Jurkat, Clone E6-1 (cell line): Measurements from ENCODE around the gene EFCAB8.
"Not testable (repeated sequence)": the region's sequence is repeated elsewhere in the genome, so short reads cannot be mapped to it uniquely, and the experiment has no call there.

Experiments
- DNase-seq: peaks from one replicate; pipeline ENCODE4 v3.0.0-alpha.2; 2011; ENCODE audit warnings: low read depth, low spot score
- H3K4me3 ChIP-seq: 2 replicates; pipeline ENCODE4 v1.5.1; 2011; ENCODE audit warnings: mild to moderate bottlenecking, low read length, control low read depth, moderate library complexity

The EFCAB8 gene

DNA sequence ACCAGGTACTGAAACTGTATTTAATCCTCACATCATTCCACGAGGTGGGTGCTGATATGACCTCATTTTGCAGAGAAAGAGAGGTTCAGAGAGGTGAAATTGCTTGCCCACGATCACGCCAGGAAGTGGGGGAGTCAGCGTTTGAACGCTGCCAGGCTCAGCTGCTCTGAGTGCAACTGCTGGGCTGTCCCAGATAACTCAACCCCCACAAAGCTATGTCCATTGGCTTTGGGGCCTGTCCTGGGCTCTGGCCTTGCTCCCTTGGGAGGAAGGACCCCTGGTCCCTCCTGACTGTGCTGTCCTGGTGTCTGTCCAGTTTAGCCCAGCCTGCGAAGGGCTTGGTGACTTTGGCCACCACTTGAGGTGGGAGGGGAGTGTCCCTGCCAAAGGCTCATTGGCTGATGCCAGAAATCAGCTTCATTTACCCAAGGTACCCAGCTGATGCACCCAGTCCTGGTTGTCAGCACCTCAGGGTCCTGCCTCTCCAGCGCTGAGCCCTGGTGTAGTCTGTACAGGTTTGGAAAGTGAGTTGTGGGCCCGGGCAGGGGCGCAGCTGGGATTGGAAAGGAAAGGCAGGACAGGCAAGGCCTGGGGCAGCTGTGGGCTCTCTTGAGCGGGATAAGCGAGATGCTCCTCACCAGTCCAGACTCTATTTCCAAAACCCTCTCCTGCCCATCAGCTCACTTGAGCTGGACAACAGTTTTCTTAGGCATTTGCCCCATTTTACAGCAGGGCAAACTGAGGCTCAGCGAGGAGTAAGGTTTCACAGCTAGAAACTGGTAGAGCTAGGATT lies 107.1 kb downstream of the EFCAB8 start:
- H3K4me3 ChIP-seq: no peak overlapping the region
- DNase-seq: no peak

DNA sequence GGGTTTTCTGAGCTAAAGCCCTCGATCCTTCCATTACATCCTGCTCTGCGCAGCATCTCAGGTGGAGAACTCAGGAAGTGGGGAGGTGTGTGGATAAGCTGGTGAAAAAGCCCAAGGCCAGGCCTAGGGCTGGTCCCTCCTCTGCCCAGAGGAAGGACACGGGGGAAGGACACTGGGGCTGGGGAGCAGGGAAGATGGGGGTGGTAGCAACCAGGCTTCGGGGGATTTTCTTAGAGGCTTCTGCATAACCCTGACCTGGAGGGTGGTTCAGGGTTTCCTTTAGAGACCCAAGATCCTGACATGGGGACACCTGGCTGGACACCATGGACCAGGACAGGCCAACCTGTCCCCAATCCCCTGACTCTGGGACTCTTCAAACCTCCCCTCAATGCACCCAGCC lies 107.7 kb downstream of the EFCAB8 start:
- no peak overlapping the region for H3K4me3 ChIP-seq
- no peak for DNase-seq

DNA sequence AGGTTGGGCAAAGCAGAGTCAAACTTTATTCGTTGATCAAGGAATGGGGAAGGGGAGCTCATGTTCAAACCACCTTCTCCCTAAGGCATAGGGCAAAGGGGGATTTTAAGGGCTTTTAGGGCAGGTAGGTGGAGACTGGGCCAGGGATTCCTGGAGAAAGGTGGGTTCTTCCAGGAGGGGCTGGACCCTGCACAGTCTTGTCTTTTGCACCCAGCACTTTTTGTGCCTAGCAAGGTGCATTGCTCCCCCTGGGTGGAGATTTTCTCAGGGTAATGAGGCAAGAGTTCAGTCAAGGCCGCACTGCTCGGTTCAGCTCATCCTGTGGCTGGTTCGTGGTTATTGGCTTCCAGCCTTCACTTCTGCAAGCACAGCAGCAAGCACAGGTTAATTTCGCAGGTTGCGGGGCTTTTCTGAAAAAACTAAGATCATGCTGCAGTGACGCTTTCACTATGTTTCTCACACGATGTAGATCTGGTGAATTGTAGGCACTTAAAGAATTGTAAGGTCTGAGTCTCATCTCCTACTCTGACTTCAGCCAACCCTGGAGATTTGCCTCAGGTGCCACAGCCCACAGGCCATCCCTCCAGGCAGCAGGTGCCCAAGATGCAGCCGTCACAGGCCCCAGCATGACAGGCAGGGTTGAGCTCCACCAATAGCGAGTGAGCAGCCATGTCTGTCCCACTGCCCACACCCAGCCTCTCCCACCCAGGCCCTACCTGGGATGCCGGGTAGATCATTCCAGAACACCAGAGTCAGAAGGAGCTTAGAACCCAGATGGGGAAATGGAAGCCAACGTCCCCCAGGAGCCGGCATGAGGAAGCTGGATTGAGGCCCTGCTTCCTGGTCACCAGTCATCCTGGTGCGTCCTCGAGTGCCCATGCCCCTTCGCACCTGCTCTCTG lies 108.4 kb downstream of the EFCAB8 start:
- H3K4me3 ChIP-seq: no peak overlapping the region
- DNase-seq: peak; percentile 73

DNA sequence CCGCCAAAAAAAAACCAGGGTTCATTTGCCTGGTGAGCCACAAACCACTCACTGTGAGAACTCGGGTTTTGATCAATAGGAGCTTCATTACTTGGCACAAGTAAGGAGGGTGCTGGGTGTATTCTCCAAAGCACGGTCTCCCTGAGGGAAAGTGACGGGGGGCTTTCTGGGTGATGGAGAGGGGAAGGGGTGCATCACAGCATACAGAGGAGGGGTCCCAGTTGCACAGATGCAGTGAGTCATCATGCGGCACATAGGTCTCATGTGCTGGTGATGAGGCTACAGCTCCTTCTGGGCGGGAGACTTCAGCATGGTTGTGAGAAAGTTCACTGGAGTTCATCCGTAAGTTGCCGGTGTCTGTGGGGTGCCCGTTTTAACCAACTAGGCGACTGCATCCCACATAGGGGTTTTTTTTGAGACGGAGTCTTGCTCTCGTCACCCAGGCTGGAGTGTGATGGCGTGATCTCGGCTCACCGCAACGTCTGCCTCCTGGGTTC lies 109.3 kb downstream of the EFCAB8 start:
- DNase-seq: no peak

DNA sequence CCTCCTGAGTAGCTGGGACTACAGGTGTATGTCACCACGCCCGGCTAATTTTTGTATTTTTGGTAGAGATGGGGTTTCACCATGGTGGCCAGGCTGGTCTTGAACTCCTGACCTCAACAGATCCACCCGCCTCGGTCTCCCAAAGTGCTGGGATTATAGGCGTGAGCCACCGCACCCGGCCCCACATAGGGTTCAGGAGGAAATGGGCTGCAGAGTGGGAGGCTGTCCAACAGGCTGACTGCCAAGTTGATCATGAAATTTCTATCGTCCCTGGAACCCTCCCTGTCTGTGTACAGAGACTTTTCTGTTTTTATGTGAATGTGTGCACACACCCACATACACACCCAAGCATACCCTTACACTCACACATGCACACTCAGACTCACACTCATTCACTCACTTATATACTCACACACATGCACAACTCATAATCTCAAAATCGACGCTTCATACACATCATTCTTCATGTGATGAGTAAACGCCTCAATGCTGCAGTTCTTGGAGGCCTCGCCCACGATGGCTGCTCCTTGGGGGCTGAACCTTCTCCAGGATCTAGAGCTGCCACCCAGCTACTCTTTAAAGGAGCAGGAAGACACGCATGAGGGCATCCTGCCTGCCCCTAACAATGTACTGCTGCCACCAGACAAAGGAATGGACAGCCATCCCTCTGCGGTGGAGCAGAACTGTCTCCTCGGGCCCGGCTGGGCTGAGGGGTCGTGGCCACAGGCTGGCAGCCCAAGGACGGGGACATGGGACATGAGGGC lies 109.9 kb downstream of the EFCAB8 start:
- no peak for DNase-seq

More for the DNA sequence above, 109.3 kb downstream of the EFCAB8 start:
- H3K4me3 ChIP-seq: no peak overlapping the region

DNA sequence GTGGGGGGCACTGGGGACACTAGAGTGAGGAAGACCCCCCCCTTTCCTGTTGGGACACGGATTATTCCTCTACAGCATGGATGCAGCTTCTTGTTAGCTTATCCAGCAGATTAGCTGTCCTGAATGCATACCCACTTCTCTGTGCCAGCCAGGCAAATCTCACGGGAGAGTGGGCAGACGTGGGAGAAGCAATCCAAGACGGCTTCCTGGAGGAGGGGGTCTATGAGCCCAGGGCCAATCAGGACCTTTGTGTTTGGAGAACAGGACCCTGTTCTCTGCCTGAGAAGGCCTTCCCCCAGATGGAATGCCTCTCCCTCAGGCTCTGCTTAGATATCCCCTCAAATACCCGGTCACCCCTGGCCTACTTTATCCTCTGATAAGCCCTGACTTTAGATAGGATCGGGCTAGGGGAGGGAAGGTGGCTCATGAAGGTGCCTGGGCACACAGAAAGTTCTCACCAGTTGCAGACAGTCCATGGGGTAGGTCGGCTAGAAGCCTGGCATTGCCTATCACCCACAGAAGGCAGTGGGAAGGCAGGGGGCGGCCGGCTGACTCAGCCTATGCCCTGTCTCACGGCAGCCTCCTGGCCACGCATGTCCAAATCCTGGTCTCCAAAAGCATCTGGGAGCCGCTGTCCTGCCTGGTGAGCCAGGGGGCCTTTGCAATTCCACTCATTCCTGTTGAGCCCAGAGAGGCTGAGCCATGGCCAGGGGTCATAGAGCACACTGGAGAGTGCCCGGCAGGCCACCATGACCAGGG lies 110.8 kb downstream of the EFCAB8 start:
- DNase-seq: no peak
- no peak overlapping the region for H3K4me3 ChIP-seq

More for the DNA sequence above, 109.9 kb downstream of the EFCAB8 start:
- no peak overlapping the region for H3K4me3 ChIP-seq

DNA sequence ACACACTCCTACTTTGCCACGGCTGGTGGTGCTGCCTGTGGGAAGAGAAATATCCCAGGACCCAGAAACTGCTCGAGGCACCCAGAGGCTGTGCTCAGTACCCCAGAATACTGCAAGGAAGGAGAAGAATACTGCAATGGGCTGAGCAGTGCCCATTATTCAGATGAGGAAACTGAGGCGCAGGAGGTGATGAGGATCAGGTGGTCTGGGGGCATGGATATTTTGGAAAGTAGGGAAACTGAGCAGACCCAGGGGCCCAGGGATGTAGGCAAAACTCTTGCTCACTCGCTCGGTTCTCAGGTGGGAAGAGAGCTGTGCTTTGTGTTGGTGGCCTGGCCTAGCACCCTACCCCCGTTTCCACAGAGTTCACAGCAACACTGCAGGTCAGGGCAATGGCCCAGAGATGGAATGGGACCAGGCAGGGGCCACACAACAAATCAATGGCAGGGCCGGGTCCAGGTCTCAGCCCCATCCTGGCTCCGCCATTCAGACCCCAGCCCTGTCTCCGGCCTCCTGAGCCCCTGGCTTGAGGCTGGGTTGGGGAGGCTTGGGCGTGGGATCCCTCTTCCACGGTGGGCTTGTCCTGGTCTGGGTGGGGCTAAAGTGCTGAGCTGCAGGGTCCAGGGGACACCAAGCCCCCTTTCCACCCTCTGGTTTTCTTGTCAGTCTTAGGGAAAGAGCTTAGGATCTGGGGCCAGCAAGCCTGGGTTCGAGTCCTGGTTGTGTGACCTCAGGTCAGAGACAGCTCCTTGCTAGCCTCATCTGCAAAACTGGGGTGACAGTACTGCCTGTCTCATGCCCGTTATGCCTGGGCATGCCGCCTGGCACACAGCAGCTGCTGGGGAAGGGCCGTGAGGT lies 111.6 kb downstream of the EFCAB8 start:
- H3K4me3 ChIP-seq: no peak overlapping the region
- DNase-seq: no peak

DNA sequence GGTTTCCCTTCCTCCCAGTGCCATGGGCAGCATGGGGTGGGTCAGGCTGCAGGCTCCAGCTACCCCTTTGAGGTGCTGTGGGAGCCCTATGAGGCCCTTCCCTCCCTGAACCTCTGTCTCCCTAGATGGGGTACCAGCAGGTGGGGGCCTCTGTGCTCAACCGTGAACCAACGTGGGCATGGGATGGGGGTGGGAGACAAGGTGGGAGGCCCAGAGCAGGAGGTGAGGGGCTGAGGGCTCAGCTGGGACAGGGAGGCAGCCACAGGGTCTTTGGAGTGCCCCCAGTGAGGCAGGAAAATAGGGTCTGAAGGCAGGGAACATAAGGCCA lies 112.2 kb downstream of the EFCAB8 start:
- no peak overlapping the region for H3K4me3 ChIP-seq
- DNase-seq: no peak

DNA sequence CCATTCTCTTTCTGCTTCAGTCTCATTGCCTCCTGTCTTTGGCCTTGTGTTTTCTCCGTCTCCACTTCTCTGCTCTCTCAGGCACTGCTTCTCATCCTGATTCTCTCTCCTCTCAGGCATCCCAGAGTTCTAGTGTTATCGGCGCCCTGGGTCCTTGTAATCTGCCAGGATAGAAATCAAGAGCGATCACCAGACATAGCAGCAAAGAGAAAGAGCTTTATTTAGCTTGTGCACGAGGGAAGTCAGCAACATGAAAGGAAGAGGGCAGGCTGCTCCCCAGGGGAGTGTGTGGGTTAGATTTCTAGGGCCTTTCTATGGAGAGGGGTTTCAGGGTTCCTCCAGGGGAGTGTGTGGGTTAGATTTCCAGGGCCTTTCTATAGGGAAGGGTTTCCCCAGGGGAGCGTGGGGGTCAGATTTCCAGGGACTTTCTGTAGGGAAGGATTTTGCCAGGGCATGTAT lies 113.0 kb downstream of the EFCAB8 start:
- DNase-seq: peak; percentile 60
- H3K4me3 ChIP-seq: peak overlapping the region; percentile 74

DNA sequence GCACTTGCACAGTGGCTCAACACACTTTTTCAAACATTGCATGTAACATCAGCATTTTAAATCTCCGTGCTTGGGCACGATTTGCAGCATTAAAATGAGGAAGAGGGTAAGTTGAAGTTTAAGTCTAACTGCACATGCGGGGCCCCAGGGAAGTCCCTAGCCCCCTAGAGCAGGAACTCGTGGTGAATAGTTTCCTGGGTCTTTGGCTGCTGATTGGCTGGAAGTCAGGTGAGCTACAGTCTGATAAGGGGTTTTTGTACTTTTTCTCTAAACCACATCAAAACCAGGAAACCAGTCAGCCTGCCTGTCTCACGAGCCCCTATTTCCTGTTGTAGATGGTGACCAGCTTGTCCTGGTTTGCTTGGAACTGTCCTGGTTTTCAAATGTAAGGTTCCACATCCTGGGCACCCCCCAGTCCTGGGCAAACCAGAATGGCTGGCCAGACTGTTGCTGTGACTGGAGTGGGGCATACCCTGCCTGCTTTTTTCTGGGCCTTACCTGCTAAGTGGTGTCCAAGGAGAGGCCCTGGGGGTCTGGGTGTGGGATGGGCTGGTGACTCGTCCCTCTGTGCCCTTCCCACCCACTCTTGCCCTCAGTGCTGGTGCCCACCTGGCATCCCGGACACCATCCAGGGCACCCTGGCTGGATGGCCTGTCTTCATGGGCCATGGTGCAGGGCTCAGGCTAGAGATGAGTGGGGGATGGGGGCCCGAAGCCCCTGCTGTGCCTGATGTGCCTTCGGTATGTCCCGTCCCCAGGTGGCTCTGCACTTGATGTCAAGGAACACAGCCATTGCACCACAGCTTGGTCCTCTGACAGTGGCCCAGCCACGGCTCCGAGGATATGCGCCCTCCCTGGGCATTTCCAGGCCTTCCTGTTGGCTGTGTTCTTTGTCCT lies 113.7 kb downstream of the EFCAB8 start:
- peak overlapping the region; percentile 74 for H3K4me3 ChIP-seq
- peak; percentile 99 for DNase-seq

DNA sequence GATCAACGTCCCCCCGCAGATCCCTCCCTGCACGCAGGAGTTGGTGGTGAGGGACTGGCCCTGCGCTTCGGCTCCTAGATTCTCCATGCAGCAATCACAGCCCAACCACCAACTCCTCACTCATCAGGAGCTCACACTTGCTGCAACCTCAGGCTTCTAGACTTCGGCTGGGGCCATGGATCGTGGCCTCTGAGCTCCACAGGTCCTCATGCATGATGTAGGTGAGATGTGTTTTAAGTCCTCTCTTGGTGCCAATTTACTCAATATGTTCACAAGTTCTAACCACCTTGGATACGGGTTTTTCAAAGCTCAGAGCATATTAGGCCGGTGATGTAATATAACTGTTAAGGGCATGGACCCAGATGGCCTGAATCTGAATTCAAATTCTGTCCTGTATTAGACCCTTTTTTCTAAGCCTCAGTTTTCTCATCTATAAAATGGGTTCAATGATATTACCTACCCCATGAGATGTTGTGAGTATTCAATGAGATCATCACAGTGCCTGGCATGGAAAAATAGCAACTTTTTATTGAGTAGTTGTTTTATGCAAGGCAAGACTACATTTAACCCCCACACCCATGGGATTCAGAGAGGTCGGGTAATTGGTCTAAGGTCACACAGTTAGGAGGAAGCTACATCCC lies 114.5 kb downstream of the EFCAB8 start:
- H3K4me3 ChIP-seq: peak overlapping the region; percentile 74
- no peak for DNase-seq

DNA sequence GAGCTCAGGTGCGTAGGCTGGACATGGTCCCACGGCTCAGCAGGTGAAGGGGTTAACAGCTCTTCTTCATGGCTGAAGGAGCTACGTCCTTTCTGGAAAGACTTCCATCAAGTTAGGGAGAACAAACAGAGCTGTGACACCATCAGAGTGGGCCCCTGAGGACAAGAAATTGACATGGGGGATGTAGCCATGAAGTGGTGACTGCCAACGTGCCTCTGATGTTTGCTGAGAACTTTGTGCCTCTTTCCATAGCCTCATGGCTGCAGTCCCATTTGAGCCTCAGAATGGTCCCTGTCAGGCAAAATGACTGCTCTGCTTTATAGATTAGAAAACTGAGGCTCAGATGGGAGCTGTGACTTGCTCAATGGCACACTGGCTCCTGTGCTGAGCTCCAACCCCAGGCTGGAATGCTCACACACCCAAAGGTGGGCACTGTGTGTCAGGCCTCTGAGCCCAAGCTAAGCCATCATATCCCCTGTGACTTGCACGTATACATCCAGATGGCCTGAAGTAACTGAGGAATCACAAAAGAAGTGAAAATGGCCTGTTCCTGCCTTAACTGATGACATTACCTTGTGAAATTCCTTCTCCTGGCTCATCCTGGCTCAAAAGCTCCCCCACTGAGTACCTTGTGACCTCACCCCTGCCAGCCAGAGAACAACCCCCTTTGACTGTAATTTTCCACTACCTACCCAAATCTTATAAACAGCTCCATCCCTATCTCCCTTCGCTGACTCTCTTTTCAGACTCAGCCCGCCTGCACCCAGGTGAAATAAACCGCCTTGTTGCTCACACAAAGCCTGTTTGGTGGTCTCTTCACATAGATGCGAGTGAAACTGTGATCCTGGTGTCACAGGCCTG lies 115.7 kb downstream of the EFCAB8 start:
- H3K4me3 ChIP-seq, DNase-seq: not testable (repeated sequence)

DNA sequence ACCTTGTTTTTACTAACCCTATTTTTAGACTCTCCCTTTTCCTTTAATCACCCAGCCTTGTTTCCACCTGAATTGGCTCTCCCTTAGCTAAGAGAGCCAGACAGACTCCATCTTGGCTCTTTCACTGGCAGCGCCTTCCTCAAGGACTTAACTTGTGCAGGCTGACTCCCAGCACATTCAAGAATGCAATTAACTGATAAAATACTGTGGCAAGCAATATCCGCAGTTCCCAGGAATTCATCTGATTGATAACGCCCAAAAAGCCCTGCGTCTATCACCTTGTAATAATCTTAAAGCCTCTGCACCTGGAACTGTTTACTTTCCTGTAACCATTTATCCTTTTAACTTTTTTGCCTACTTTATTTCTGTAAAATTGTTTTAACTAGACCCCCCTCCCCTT lies 116.4 kb downstream of the EFCAB8 start:
- DNase-seq, H3K4me3 ChIP-seq: not testable (repeated sequence)

DNA sequence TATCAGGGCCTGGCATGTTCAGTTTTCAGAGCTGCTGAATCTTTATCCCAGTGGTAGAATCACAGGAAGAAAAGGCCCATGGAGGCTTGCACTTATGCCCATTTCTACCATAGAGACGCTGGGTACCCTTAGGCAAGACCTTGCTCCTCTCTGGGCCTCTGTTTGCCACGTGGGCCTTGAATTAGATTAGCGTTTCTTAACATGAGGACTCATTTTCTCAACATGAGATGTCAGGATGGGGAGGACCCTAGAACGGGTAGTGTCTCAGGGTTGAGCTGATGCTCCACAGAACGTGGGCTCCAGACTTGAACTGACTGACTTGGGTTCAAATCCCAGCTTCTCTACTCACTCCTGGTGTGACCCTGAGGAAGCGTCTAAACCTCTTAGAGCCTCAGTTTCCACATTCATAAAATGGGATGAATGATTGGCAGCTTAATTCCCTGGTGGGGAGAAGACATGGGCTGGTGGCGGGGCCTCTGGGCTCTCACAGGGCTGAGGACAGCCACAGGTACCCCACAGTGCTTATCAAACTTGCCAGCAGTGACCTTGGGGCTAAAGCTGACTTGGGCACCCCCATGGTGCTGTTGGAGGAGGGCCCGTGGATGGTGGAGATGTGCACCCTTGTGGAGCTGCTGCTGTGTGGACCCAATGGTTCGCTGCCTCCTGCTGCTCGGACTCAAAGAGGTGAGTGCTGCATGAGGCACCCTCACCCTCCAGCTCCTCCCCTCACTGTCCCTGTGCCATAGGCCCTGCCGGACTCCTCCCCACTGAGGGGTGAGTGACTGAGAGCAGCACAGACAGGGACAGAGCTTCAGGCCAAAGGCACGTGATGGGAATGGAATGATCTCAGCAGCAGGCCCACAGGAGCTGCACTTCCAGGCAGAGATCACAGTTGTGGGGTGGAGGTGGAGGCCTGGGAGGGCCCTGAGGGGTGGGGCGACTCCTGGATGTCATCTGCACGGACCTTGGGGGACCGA lies 117.3 kb downstream of the EFCAB8 start:
- peak overlapping the region; percentile 42 for H3K4me3 ChIP-seq
- DNase-seq: peak; percentile 65
